Measurements from ENCODE around the gene SETBP1. TPM values are rescaled to one million over a fixed set of nuclear protein-coding genes. Genes with fewer than 3 reads are reported as not detected.

Gene SETBP1
- total RNA-seq, 1 donor from 2014 or later: 83.3 TPM

- Mint-ChIP-seq H3K9me3 (ENCODE audit: unreplicated experiment) (peaks cover 5% of the 10 kb centered on the region), H3K27me3 (ENCODE audit: unreplicated experiment) (peaks cover 4% of the 10 kb centered on the region), H3K4me3 (ENCODE audit: unreplicated experiment) (no peak overlapping the region), H3K36me3 (ENCODE audit: unreplicated experiment) (no peaks in the 10 kb centered on the region), H3K27ac (ENCODE audit: unreplicated experiment) (no peak overlapping the region), H3K4me1 (ENCODE audit: low read depth, unreplicated experiment) (peaks cover 9% of the 10 kb centered on the region)
- no peak for TF ChIP-seq CTCF (IDR thresholded peaks at IDR 0.05; ENCODE audit: partially characterized antibody, unreplicated experiment)
- DNase-seq: no peak
These were observed 366.3 kb downstream of the SETBP1 start for GRCh38 chr18:45046961-45047360.

- Mint-ChIP-seq H3K27me3 (ENCODE audit: unreplicated experiment) (peaks cover 1% of the 10 kb centered on the region), H3K36me3 (ENCODE audit: unreplicated experiment) (no peaks in the 10 kb centered on the region), H3K4me3 (ENCODE audit: unreplicated experiment) (no peak overlapping the region), H3K27ac (ENCODE audit: unreplicated experiment) (no peak overlapping the region), H3K4me1 (ENCODE audit: low read depth, unreplicated experiment) (no peaks in the 10 kb centered on the region), H3K9me3 (ENCODE audit: unreplicated experiment) (peaks cover 3% of the 10 kb centered on the region)
- TF ChIP-seq CTCF (IDR thresholded peaks at IDR 0.05; ENCODE audit: partially characterized antibody, unreplicated experiment): no peak
- no peak for DNase-seq
These were observed 369.1 kb downstream of the SETBP1 start for GRCh38 chr18:45049578-45050319.

DNA sequence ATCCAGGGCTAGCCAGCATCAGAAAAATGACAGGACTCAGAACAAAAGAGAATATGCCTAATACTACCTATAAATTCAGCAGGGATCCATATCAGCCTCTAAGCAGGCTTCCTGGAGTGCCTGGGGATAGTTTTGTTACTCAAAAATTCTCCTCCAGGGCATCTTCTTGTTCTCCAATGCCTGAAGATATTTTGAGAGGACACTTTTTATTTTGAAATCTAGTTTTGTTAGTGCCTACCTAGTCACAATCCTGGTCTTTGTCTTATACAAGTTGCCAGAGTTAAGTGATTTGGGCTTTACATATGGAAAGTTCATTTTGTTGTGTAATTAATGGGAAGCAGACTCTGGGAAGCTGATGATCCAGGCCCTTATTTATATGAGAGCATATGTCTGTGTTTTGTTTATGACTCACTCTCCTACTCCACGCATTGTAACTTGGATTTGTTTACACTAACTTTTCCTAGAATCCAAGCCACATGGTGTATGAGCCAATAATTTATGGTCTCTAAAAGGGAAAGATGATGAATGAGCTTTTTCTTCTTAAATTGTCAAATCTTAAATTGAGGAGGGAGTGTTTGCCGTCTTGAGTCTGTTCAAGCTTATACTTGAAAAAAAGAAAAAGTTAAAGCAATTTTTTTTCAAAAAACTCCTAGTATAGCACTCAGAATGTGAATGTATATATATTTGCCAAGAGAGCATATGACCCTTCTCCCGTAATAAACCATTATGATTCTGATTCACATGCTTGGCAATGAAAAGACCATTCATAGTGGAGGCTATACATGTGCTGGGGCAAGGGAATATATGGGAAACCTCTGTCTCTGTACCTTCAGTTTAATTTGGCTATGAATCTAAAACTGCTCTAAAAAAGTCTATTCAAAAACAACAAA lies 370.3 kb downstream of the SETBP1 start:
- no peak overlapping the region for H3K4me3 Mint-ChIP-seq (ENCODE audit: unreplicated experiment)
- peaks cover 1% of the 10 kb centered on the region for H3K27me3 Mint-ChIP-seq (ENCODE audit: unreplicated experiment)
- H3K9me3 Mint-ChIP-seq (ENCODE audit: unreplicated experiment): peaks cover under 1% of the 10 kb centered on the region
- DNase-seq: no peak
- no peaks in the 10 kb centered on the region for H3K36me3 Mint-ChIP-seq (ENCODE audit: unreplicated experiment)
- no peaks in the 10 kb centered on the region for H3K4me1 Mint-ChIP-seq (ENCODE audit: low read depth, unreplicated experiment)
- H3K27ac Mint-ChIP-seq (ENCODE audit: unreplicated experiment): no peak overlapping the region
- no peak for TF ChIP-seq CTCF (IDR thresholded peaks at IDR 0.05; ENCODE audit: partially characterized antibody, unreplicated experiment)

- H3K4me1 Mint-ChIP-seq (ENCODE audit: low read depth, unreplicated experiment): peaks cover 3% of the 10 kb centered on the region
- no peak overlapping the region for H3K4me3 Mint-ChIP-seq (ENCODE audit: unreplicated experiment)
- TF ChIP-seq CTCF (IDR thresholded peaks at IDR 0.05; ENCODE audit: partially characterized antibody, unreplicated experiment): no peak
- H3K36me3 Mint-ChIP-seq (ENCODE audit: unreplicated experiment): no peaks in the 10 kb centered on the region
- H3K27ac Mint-ChIP-seq (ENCODE audit: unreplicated experiment): no peak overlapping the region
- no peaks in the 10 kb centered on the region for H3K9me3 Mint-ChIP-seq (ENCODE audit: unreplicated experiment)
- DNase-seq: no peak
- no peaks in the 10 kb centered on the region for H3K27me3 Mint-ChIP-seq (ENCODE audit: unreplicated experiment)
These were observed 373.9 kb downstream of the SETBP1 start for GRCh38 chr18:45054636-45055035.

- Mint-ChIP-seq H3K4me3 (ENCODE audit: unreplicated experiment) (no peak overlapping the region), H3K4me1 (ENCODE audit: low read depth, unreplicated experiment) (peaks cover 3% of the 10 kb centered on the region), H3K36me3 (ENCODE audit: unreplicated experiment) (no peaks in the 10 kb centered on the region), H3K27ac (ENCODE audit: unreplicated experiment) (no peak overlapping the region), H3K9me3 (ENCODE audit: unreplicated experiment) (no peaks in the 10 kb centered on the region), H3K27me3 (ENCODE audit: unreplicated experiment) (no peaks in the 10 kb centered on the region)
- DNase-seq: no peak
- TF ChIP-seq CTCF (IDR thresholded peaks at IDR 0.05; ENCODE audit: partially characterized antibody, unreplicated experiment): no peak
These were observed 375.1 kb downstream of the SETBP1 start for GRCh38 chr18:45055811-45056210.

Measured in glutamatergic neuron (in vitro differentiated cells).